ENCODE results near the gene ZNF827.

The ZNF827 gene

DNA sequence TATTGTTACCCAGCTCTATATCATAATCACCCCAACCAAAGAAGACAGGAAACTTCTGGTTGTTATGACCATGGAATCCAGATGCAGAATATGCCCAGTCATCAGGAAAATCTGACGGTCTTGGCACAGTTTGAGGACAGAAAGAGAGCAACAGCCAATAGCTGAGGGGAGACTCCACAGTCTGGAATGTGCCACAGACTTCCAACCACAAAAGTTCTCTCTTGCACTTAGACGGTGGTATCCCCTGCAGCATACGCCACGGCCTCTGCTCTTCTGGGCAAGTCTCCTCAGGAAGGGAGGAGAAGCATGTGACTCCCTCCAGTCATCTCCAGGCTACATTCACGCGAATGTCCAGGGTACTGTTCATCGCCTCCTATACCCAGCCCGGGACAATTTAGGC is 18.4 kb downstream of the ZNF827 start:
- no peak for DNase-seq (ENCODE audit: insufficient read length, low spot score)
- FAIRE-seq, result no peak
- TF ChIP-seq, protein P1, sequence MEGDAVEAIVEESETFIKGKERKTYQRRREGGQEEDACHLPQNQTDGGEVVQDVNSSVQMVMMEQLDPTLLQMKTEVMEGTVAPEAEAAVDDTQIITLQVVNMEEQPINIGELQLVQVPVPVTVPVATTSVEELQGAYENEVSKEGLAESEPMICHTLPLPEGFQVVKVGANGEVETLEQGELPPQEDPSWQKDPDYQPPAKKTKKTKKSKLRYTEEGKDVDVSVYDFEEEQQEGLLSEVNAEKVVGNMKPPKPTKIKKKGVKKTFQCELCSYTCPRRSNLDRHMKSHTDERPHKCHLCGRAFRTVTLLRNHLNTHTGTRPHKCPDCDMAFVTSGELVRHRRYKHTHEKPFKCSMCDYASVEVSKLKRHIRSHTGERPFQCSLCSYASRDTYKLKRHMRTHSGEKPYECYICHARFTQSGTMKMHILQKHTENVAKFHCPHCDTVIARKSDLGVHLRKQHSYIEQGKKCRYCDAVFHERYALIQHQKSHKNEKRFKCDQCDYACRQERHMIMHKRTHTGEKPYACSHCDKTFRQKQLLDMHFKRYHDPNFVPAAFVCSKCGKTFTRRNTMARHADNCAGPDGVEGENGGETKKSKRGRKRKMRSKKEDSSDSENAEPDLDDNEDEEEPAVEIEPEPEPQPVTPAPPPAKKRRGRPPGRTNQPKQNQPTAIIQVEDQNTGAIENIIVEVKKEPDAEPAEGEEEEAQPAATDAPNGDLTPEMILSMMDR (IDR thresholded peaks at IDR 0.05; ENCODE audit: insufficient read depth, missing control alignments), result no peak

DNA sequence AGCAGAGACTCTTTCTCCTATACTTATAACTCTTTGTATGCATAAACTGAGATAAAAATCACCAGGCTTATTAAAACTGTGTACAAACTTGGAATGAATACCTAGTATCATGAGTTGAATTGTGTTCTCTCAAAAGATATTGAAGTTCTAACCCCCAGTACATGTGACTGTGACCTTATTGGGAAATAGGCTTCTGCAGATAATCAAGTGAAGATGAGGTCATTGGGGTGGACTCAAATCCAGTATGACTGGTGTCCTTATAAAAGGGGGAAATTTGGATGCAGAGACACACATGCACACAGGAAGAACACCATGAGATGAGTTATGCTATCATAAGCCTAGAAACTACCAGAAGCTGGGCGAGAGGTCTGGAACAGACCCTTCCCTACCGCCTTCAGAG is 26.2 kb downstream of the ZNF827 start:
- TF ChIP-seq, protein P1 (IDR thresholded peaks at IDR 0.05; ENCODE audit: insufficient read depth, missing control alignments), result no peak
- no peak for FAIRE-seq

DNA sequence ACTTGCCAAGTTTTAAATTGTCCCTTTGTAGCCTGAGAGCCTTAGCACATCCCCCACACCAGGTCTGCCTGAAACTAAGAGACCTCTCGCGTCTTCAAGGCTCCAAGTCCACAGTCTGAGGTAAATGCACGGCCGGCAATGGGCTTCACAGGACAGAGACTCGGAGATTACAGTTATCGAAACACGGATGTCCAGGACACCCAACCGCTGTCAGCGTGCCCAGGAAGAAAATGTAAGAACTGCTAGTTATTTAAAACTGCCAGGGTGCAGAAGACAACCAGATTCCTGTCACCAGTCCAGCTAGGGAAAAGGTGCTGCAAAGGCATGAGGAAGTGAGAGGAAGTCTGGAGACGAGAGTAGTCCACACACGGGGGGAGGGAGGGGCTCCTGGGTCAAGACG is 28.9 kb downstream of the ZNF827 start:
- DNase-seq (ENCODE audit: insufficient read length, low spot score) (no peak), FAIRE-seq (no peak)
- TF ChIP-seq, protein P1 (IDR thresholded peaks at IDR 0.05; ENCODE audit: insufficient read depth, missing control alignments), result no peak

More for the DNA sequence above, 26.2 kb downstream of the ZNF827 start:
- DNase-seq (ENCODE audit: insufficient read length, low spot score), result no peak

DNA sequence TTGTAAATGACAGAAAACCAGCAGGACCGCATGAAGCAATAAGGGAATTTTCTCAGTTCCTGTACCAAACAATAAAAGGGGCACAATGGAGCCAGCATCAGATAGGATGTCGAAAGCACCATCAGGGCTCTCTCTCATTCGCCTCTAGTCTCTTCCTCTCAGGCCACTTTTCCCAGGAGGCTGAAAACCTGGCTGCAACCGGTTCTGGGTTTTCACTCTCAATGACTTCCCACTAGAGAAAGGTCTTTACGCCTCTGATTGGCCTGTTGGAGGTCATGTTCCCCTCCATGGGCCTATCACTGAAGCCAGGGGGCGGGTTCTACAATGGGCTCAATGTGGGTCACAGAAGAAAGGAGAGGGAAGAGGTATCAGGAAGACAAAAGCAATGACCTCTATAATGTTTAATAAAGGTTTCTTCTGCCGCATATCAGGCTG is 29.3 kb downstream of the ZNF827 start:
- FAIRE-seq (no peak), DNase-seq (ENCODE audit: insufficient read length, low spot score) (no peak)
- TF ChIP-seq, protein P1 (IDR thresholded peaks at IDR 0.05; ENCODE audit: insufficient read depth, missing control alignments), result no peak

DNA sequence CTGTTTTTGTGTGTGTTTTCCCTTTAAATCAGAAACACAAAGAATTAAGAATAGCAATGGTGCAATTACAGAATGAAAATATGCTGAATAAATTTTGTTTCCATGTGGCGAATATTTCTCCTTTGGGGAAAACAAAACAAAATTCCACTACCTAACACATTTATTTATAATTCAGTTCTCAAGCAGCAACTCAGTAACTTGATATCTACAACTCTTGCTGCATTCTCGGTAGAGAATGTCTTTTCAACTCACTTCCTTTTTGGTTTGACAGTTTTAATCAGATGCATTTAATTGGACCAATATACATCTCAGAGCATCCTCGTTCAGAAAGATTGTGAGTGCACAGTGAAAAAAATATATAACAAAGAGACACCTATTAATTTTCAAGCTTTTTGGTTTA is 30.8 kb downstream of the ZNF827 start:
- TF ChIP-seq, protein P1 (IDR thresholded peaks at IDR 0.05; ENCODE audit: insufficient read depth, missing control alignments), result no peak
- no peak for FAIRE-seq
- no peak for DNase-seq (ENCODE audit: insufficient read length, low spot score)

DNA sequence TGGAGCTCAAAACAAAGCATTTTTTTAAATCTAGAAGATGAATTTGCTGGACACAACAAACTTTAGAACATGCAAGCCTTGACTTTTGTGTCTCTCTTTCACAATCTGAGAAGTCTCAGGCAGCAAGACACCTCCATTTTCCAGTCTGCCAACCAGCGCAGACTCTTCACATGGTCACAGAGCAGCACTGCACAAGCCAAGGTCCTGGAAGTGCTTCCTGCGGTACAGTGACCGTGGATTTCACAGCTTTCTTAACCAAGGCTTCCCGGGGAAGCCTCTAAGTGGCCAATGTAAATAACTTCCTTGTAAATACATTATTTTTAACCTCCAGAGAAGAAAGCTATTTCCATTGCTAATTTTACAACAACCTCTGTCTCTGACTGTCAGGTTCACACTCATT is 31.2 kb downstream of the ZNF827 start:
- DNase-seq (ENCODE audit: insufficient read length, low spot score), result no peak
- TF ChIP-seq, protein P1 (IDR thresholded peaks at IDR 0.05; ENCODE audit: insufficient read depth, missing control alignments), result no peak
- FAIRE-seq, result no peak

DNA sequence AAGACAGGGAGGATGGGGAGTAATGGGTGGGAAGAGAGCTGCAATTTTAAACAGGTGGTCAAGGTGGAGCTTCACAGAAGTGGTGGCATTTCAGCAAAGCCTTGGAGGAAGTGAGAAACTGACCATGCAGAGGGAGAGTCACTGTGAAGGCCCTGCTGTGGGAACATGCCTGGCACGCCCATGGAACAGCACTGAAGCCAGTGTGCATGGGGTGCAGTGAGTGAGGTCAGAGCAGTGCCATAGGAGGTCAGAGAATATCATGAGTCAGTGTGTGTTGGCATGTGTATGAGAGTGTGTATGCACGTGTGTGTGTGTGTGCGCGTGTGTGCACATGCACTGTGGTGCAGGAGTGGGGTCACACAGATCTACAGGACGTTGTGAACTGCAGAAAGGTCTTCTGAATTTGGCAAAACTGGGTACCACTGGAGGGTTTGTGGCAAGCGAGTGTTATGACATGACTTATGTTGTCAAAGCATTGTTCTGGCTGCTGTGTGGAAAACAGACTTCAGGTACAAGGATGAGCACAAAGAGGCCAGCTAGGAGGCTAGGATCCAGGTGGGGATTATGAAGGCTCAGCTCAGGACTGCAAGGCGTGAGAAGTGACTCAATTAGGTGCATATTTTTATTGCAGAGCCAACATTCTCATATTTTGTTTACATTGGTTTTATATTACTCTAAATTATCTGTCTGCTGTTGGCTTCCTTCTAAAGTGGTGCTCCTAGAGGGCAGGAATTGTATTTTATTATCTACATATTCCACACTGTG is 34.0 kb downstream of the ZNF827 start:
- DNase-seq (ENCODE audit: insufficient read length, low spot score), result no peak
- TF ChIP-seq, protein P1 (IDR thresholded peaks at IDR 0.05; ENCODE audit: insufficient read depth, missing control alignments), result no peak
- FAIRE-seq, result no peak

Data from D721Med (cell line).